Psoas muscle (tissue), 8 donors: ENCODE results near the gene SFRP2. TPM values are rescaled to one million over a fixed set of nuclear protein-coding genes. Genes with fewer than 3 reads are reported as not detected.

Experiments used
- ATAC-seq, 4 donors: fragments of 200-7000 bp; cut with Tn5 transposase; one replicate each; pipeline ENCODE4 v1.9.1; 2020; ENCODE audit warnings: moderate library complexity in 3 of 4, mild to moderate bottlenecking in 2 of 4
- DNase-seq, 2 donors: peaks; one replicate each; pipeline ENCODE4 v3.0.0-alpha.2; 2020
- H3K27ac ChIP-seq: fragments of 200-600 bp; one replicate; pipeline ENCODE4 v1.8.0; 2022
- H3K27me3 ChIP-seq, 3 donors: fragments of 200-600 bp in 1 of 3; one replicate each; pipeline versions ENCODE4 v1.6.1 to v1.8.0; 2013 to 2022; ENCODE audit warnings: low read length in 2 of 3, mild to moderate bottlenecking in 2 of 3, moderate library complexity in 1 of 3; ENCODE audit not compliant: insufficient read depth in 3 of 3
- H3K36me3 ChIP-seq, 2 donors: fragments of 200-600 bp in 1 of 2; one replicate each; pipeline versions ENCODE4 v1.6.1 to v1.8.0; 2013 to 2022; ENCODE audit warnings: low read depth in 1 of 2, mild to moderate bottlenecking in 1 of 2, moderate library complexity in 1 of 2; ENCODE audit not compliant: insufficient read depth in 1 of 2
- H3K4me1 ChIP-seq: fragments of 200-600 bp; one replicate; pipeline ENCODE4 v1.8.0; 2022
- H3K4me3 ChIP-seq: fragments of 200-600 bp; one replicate; pipeline ENCODE4 v1.8.0; 2022; ENCODE audit warnings: mild to moderate bottlenecking
- H3K9me3 ChIP-seq: fragments of 200-600 bp; one replicate; pipeline ENCODE4 v1.8.0; 2022
- CTCF ChIP-seq: fragments of 200-600 bp; IDR thresholded peaks from one replicate; pipeline ENCODE4 v1.8.0; 2022; ENCODE audit warnings: antibody characterized with exemption
- WGBS, 3 donors: extraction: QIAGEN DNeasy Blood & Tissue Kit; methylation state at CpG; one replicate each; pipeline versions ENCODE4 v1.1.6 to v1.1.7; 2013; 5-methylcytosine and 5-hydroxymethylcytosine counted together
- intact Hi-C, 2 donors: fragments of 100-400 bp; cut with DNase I; formaldehyde crosslinking; loops; one replicate each; pipeline versions ENCODE4 v1.11.0 to v1.14.2; 2022
- polyA plus RNA-seq, 3 donors: library from polyadenylated mRNA; stranded (reverse); fragments of 200-250 nt; gene quantifications; one replicate each; pipeline ENCODE4 v1.2.3, GENCODE V29; 2013
- total RNA-seq, 4 donors: library from RNA; stranded (reverse); fragmentation: NEBNext Ultra II Directional in 2 of 4; extraction: Animal tissue kit (Norgen Biotek cat#: 25700) in 2 of 4; gene quantifications; one replicate each; pipeline versions ENCODE4 v1.2.1 to v1.2.4, GENCODE V29; 2021 to 2023
- donor health status: healthy with polysubstance abuse.
- donor health status: DM: no; HTN: no; CAD: no; lungs with moderate emphysema.
- donor health status: Bipolar disorder and iron deficiency.
- donor health status: healthy.
- donor health status: DM: yes; HTN: yes; CAD: no.
- donor health status: DM: no; HTN: no; CAD: no.
- donor health status: DM: no; HTN: no; CAD: no.
- donor health status: DM: yes; HTN: yes; CAD: no.

SFRP2 gene
- total and polyA plus RNA-seq, 7 donors, result 0.25 to 9.5 (median 2.2) TPM

GRCh38 chr4:153792618-153793247, 3.9 kb upstream of the SFRP2 start:
- WGBS, 3 donors, result 20 to 23% (median 21%) methylated on average over 39 of the region's 39 CpGs
- no peak for TF ChIP-seq CTCF
- Histone ChIP-seq H3K9me3 (no peaks in the 10 kb centered on the region), H3K27ac (no peak overlapping the region), H3K27me3 (peaks cover 5 to 77% (median 32%) of the 10 kb centered on the region in 3 donors), H3K36me3 (no peaks in the 10 kb centered on the region), H3K4me3 (peak overlapping the region; percentile 42), H3K4me1 (no peaks in the 10 kb centered on the region)
- intact Hi-C loops, result no loop called here
- peak in 1 of 4 donors; percentile 21 for ATAC-seq
- peak; percentile 18 to 52 for DNase-seq

GRCh38 chr4:153791746-153792617, 3.1 kb upstream of the SFRP2 start:
- H3K36me3 ChIP-seq, result no peaks in the 10 kb centered on the region
- DNase-seq (peak; percentile 74 to 75), ATAC-seq (peak in 3 of 4 donors; percentile 28 to 53 (median 47))
- H3K27me3 ChIP-seq, result peaks cover 0 to 83% (median 32%) of the 10 kb centered on the region in 3 donors
- no peaks in the 10 kb centered on the region for H3K9me3 ChIP-seq
- intact Hi-C loops, result no loop called here
- H3K4me3 ChIP-seq, result peak overlapping the region; percentile 42
- 2 to 7% (median 6%) methylated on average over 37 of the region's 37 CpGs for WGBS, 3 donors
- no peak overlapping the region for H3K27ac ChIP-seq
- H3K4me1 ChIP-seq, result no peaks in the 10 kb centered on the region
- no peak for TF ChIP-seq CTCF

GRCh38 chr4:153790962-153791551, 2.2 kb upstream of the SFRP2 start:
- intact Hi-C loops, result no loop called here
- Histone ChIP-seq H3K27me3 (peaks cover 0 to 84% (median 32%) of the 10 kb centered on the region in 3 donors), H3K9me3 (no peaks in the 10 kb centered on the region), H3K4me1 (no peaks in the 10 kb centered on the region), H3K4me3 (peak overlapping the region; percentile 23), H3K27ac (no peak overlapping the region), H3K36me3 (no peaks in the 10 kb centered on the region)
- peak; percentile 62 to 68 for DNase-seq
- peak in 3 of 4 donors; percentile 23 to 50 (median 28) for ATAC-seq
- no peak for TF ChIP-seq CTCF
- 5 to 7% (median 5%) methylated on average over 45 to 51 of the region's 51 CpGs for WGBS, 3 donors

GRCh38 chr4:153790500-153790865, 1.6 kb upstream of the SFRP2 start:
- 68 to 85% (median 74%) methylated on average over 10 of the region's 10 CpGs for WGBS, 3 donors
- Histone ChIP-seq H3K4me1 (no peaks in the 10 kb centered on the region), H3K36me3 (no peaks in the 10 kb centered on the region), H3K9me3 (no peaks in the 10 kb centered on the region), H3K4me3 (peak overlapping the region; percentile 23), H3K27ac (no peak overlapping the region), H3K27me3 (peaks cover 0 to 82% (median 32%) of the 10 kb centered on the region in 3 donors)
- intact Hi-C loops, result no loop called here
- TF ChIP-seq CTCF, result no peak
- ATAC-seq (no peak), DNase-seq (no peak)
